Activated CD4-positive, alpha-beta T cell treated with anti-CD3 and anti-CD28 coated beads, Interleukin-2, amount 50 U/mL, for 4 hours (primary cell): ENCODE measurements around the gene NUTF2.
A peak's percentile ranks its signal among the peaks of the same experiment; 100 is the strongest.
"Not testable (repeated sequence)": the region's sequence is repeated elsewhere in the genome, so short reads cannot be mapped to it uniquely, and the experiment has no call there.

Source experiments
- DNase-seq, 2 experiments: peaks; one replicate each; pipeline ENCODE4 v3.0.0-alpha.2; 2020

NUTF2 gene

DNA sequence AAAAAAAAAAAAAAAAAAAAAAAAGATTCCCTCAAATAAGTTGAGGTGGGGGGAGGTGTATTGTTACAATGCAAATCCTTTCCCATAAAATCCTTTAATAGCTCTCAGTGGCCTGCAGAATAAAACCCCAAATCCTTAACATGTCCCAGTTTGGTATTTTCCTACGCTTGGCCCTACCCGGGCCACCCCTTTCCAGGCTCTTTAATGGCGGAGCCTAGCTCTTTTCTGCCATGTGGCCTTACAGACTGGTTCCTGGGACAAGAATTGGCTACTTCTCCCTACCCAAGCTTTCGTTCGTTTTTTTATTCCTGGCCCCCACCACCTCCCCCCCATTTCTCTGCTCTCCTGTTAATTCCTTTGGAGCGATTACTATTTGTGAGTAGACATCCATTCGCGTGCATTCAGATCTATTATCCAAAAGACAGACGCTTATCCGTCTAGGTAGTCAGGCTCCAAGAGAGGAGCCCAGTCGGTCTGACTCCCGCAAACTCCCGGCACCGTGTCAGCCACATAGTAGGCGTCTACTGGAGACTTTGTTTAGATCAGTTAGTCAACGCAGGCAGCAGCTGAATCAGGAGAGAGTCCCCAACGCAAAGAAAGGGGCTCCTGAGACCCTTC, 5.4 kb upstream of the NUTF2 start:
- DNase-seq, result no peak

DNA sequence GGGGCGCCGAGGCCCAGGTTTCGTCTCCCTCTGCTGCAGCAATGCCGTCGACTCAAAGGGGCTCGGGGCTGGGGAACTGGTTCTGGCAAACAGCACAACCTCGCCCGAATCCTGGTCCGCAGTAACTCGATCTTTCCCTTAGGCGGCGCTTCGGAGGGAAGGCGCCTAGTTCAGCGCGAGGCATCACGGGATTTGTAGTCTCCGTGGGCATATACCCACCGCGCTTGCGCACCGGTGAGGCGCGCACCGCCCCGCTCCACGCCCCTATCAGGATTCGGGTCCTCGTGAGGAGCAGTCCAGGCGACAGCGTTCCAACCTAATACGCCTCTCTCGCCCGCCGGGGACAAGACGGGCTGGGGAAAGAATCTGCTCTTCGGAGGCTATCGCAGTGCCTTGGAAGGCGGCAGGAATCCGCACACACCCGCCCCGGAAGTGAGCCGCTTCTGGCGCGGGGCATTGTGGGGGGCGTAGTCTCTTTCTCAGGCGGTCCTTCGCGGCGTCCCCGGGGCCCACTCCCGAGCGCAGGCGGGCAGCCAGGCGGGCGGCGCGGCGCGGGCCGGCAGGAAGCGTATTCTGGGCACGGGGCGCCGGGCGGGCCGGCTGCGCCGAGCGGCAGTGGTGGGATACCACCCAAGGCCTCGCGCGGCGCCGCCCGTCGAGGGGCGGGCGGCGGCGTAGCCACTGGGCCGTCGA, 4.8 kb upstream of the NUTF2 start, which contains the start of gene THAP11:
TSS of gene THAP11 (plus strand) at position 505 of the 693 bp plus-strand sequence. CDS start 235 bp downstream, outside the sequence.
- DNase-seq, result peak; percentile 91 to 94

- peak; percentile 36 to 45 for DNase-seq
Observed at GRCh38 chr16:67842509-67843342, 4.0 kb upstream of the NUTF2 start.

- peak in 1 of 2 experiments; percentile 30 for DNase-seq
Observed at GRCh38 chr16:67843343-67843765, 3.4 kb upstream of the NUTF2 start.

GRCh38 chr16:67844497-67844896, 2.2 kb upstream of the NUTF2 start:
- no peak for DNase-seq

GRCh38 chr16:67845291-67846062, 1.3 kb upstream of the NUTF2 start:
- DNase-seq, result no peak

- DNase-seq, result no peak
Observed at GRCh38 chr16:67846063-67846319, 742 bp upstream of the NUTF2 start.

- peak in 1 of 2 experiments; percentile 10 for DNase-seq
Observed at GRCh38 chr16:67847064-67847861, 530 bp downstream of the NUTF2 start, which contains the start of gene CENPT. TSS of gene CENPT (minus strand) at chr16:67847693. CDS start at chr16:67833859, 13,834 bp downstream.

GRCh38 chr16:67848118-67848517, 1.4 kb downstream of the NUTF2 start:
- no peak for DNase-seq

GRCh38 chr16:67853670-67854069, 6.9 kb downstream of the NUTF2 start:
- DNase-seq, result no peak

DNA sequence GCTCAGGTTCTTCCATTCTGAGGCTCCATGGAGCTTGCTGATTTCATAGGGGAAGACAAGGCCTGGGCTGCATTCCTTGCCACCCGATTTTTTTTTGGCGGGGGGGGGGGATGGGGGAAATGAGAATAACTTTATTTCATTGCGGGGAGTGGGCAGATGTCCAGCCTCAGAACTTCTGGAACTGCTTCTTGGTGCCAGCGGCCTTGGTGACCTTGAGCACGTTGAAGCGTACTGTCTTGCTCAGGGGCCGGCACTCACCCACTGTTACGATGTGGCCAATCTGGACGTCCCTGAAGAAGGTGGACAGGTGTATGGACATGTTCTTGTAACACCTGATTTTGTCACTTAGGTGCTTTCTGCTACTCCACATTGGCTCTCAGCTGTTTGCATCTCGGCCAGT, 9.1 kb downstream of the NUTF2 start:
- no peak for DNase-seq

DNA sequence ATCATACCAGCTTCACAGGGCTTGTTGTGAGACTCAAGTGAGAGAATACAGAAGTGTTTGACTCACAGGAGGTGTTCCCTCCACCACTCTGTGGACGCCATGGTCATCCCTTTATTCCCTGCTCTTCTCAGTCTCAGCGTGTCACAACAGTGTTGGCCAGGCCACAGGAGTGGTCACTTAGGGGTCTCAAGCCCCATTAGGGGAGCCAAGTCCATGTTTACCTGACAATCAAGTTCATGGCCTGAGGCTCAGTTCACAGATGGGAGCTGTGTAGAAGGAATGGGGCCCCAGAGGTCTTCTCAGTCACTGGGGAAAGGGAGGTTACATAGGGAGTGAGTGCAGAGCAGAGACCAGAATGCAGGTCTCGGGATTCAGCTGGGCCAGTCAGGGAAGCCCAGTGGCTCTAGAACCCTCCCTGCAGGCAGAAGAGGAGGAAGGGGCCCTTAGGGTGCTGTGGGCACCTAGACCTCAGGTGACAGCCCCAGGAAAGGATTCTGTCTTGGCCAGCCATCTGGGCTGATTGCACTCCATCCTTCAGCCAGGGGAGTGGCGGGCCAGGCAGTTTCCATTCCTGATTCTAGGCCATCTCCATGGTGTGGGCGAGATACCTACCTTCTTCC, 10.3 kb downstream of the NUTF2 start:
- no peak for DNase-seq

- peak in 1 of 2 experiments; percentile 36 for DNase-seq
Observed at GRCh38 chr16:67857547-67858233, 11.0 kb downstream of the NUTF2 start.

DNA sequence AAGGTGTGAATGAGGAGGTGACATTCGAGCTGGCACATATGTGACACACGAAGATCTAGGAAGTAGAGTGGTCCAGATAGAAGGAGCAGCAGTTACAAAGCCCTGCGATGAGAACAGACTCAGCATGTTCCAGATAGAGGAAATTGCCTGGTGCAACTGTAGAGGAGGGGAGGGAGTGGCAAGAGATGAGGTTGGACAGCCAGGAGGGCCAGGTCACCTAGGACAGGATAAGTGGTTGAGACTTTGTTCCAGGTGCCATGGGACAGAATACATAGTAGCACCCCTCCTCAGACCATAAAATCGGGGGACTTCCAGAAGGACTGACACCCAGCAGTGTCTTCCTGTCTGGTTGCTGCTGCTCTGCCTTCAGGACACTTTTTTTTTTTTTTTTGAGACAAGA, 11.8 kb downstream of the NUTF2 start:
- DNase-seq, result no peak

DNA sequence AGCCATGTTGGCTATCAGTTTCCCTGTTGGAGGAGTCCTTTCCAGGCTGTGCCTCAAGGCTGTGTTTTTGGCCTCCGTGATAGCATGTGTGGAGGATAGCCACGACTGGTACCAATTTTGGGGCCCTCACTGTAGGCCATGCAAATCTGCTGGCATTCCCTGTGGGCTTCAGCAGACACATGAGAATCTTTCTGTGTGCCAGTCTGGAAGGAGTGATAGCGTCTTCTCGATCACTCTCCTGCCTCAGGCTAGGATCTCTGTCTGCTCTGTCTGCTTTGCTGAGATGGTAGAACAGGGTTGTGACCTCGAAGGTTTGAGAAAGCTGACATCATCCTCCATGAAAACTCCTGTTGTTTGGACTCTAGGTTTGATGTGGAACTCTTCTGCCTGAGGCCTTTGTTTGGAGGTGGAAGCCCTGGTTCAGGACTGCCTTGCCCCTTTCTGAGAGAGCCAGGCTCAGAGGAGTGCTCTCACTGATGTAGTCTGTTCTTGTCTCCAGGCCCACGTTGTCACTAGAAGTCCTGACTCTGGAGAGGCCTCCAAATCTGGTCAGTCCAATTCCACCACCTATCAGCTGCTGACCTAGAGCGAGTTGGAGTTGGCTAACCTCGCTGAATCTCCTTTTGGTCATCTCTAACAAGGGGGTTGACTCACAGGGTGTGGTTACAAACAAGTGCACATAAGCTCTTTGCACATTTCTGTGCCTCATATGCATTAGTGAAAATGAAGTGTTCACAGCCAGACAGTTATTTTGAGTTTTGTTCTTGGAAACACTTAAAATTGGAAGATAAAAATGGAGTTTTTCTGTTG, 14.1 kb downstream of the NUTF2 start:
- DNase-seq, result no peak

DNA sequence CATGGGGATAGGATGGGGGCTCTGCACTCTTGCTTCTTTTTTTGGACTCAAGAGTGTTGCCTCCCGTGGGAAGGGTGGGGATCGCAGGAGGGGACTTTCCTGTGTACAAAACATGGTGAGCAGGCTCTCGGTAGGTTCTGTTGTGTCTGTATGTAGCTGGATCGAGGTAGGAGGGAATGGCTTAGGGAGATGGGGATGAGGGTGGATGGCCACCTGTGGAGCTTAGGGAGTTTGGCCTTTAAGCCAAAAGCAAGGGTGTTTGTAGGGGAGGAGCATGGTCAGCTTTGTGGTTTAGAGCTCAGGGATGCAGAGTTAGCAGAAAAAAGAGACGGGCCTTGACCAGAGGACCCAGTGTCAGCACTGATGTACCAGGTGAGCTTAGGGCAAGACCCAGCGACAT, 15.1 kb downstream of the NUTF2 start:
- DNase-seq, result no peak

DNA sequence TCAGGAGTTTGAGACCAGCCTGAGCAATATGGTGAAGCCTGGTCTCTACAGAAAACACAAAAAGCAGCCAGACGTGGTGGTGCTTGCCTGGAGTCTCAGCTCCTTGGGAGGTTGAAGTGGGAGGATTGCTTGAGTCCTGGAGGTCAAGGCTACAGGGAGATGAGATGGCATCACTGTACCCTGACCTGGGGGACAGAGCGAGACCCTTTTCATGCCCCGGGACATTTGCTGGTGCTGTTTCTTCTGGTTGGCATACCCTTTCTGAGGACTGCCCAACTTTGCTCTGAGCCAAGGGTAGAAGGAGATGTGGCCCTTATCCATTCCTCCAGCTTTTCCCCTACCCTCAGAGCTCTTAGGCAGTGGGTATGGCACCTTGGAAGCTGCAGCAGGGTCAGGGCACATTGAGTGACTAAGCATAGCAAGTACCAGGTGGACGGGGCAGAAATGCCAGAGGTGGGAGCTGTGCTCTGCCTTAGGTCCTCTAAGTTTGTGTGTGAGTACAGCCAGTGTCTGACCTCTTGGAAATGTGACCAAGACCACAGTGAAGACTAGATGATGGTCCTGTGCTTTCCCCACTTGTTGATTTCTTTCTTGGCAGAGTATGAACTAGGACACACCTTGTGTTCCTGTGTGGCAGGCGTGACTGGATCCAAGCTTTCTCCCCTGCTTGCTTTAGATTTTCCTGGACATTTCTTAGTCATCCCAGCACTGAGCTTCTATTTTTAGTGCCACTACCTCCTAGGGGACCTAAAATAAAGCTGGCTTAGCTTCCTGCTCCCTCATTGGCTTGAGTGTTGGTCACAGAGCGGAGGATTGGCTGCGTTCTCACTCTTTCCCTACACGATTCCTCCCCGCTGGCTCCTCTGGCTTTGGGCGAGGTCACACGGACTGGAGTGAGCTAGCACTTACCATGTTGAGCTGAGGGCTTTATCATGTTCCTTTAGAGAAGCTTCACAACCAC, 16.2 kb downstream of the NUTF2 start:
- DNase-seq, result no peak

- DNase-seq, result not testable (repeated sequence)
Observed at GRCh38 chr16:67864044-67864443, 17.3 kb downstream of the NUTF2 start.

- no peak for DNase-seq
Observed at GRCh38 chr16:67864594-67864993, 17.9 kb downstream of the NUTF2 start.
